Right renal pelvis (tissue), 4 donors: ENCODE measurements around the gene PRKAR2B. TPM values are rescaled to one million over a fixed set of nuclear protein-coding genes. Genes with fewer than 3 reads are reported as not detected.

ENCODE experiments used
- DNase-seq, 4 donors: peaks; one replicate each; pipeline ENCODE4 v3.0.0-alpha.2; 2013; ENCODE audit warnings: low read depth in 4 of 4, low spot score in 3 of 4, missing footprints in 1 of 4
- polyA plus RNA-seq, 4 donors: library from polyadenylated mRNA; unstranded; fragments of 120-200 nt; gene quantifications; one replicate each; pipeline ENCODE4 v1.2.1, GENCODE V29; 2013; ENCODE audit not compliant: insufficient read length in 4 of 4

The PRKAR2B gene
- polyA plus RNA-seq, 4 donors, result 38.6 to 54.8 (median 46.6) TPM

DNA sequence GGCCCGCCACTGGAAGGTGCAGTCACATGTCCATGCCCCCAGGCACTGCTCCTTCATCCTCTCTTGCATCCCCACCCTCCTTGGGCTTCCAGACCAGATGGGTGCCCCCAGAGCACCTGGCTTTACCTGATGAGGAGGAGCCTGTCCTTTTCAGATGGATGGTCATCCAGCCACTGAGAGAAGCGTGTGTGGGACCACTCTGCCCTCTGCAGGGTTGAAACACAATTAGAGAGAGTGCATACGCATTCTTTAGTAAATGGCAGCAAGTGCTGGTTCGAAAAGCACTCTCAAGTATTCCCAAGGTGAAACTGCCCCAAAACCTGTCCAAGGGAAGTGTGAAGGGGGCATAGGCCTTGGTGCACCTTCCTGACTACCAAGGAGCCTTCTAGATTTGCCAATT, 165.9 kb downstream of the PRKAR2B start:
- DNase-seq, result no peak

Other genes starting within 250 kb of the PRKAR2B start
- gene PIK3CG, start 179.4 kb upstream of the PRKAR2B start, polyA plus RNA-seq, result 1 to 10 TPM; 2.1 to 3.7 (median 2.9) TPM
- gene HBP1, start 124.3 kb downstream of the PRKAR2B start, polyA plus RNA-seq, result 100 to 1,000 TPM; 104 to 138 (median 133) TPM